D341Med (cell line): Measurements from ENCODE around the gene LRRC59.
"Not testable (repeated sequence)": the region's sequence is repeated elsewhere in the genome, so short reads cannot be mapped to it uniquely, and the experiment has no call there.

Experiments used
- DNase-seq: peaks from one replicate; pipeline ENCODE4 v3.0.0; 2012; ENCODE audit warnings: low spot score

Gene LRRC59

GRCh38 chr17:50424996-50425681 is 27.8 kb upstream of the LRRC59 start:
- DNase-seq: no peak

GRCh38 chr17:50424246-50424995 is 27.1 kb upstream of the LRRC59 start:
- DNase-seq: no peak

GRCh38 chr17:50423553-50424159 is 26.3 kb upstream of the LRRC59 start:
- peak; percentile 33 for DNase-seq

GRCh38 chr17:50422738-50423137 is 25.4 kb upstream of the LRRC59 start:
- no peak for DNase-seq

GRCh38 chr17:50421308-50422051 is 24.2 kb upstream of the LRRC59 start:
- no peak for DNase-seq

- no peak for DNase-seq
Observed at GRCh38 chr17:50420419-50421112, 23.2 kb upstream of the LRRC59 start.

GRCh38 chr17:50419577-50419976 is 22.3 kb upstream of the LRRC59 start:
- not testable (repeated sequence) for DNase-seq

GRCh38 chr17:50414808-50415207 is 17.5 kb upstream of the LRRC59 start:
- DNase-seq: no peak

GRCh38 chr17:50412188-50412732 is 14.9 kb upstream of the LRRC59 start:
- no peak for DNase-seq

- no peak for DNase-seq
Observed at GRCh38 chr17:50407921-50408320, 10.6 kb upstream of the LRRC59 start.

GRCh38 chr17:50406578-50406977 is 9.3 kb upstream of the LRRC59 start:
- DNase-seq: no peak

GRCh38 chr17:50405351-50405750 is 8.0 kb upstream of the LRRC59 start:
- DNase-seq: not testable (repeated sequence)

- not testable (repeated sequence) for DNase-seq
Observed at GRCh38 chr17:50399591-50399990, 2.3 kb upstream of the LRRC59 start.

- DNase-seq: not testable (repeated sequence)
Observed at GRCh38 chr17:50398672-50399071, 1.3 kb upstream of the LRRC59 start.

- peak; percentile 48 for DNase-seq
Observed at GRCh38 chr17:50397919-50398285, 579 bp upstream of the LRRC59 start.

- DNase-seq: peak; percentile 56
Observed at GRCh38 chr17:50396261-50397110, 837 bp downstream of the LRRC59 start.

- DNase-seq: no peak
Observed at GRCh38 chr17:50394711-50395110, 2.6 kb downstream of the LRRC59 start.

- DNase-seq: no peak
Observed at GRCh38 chr17:50393700-50394099, 3.6 kb downstream of the LRRC59 start.

- no peak for DNase-seq
Observed at GRCh38 chr17:50392621-50393020, 4.7 kb downstream of the LRRC59 start.

GRCh38 chr17:50389534-50389933 is 7.8 kb downstream of the LRRC59 start:
- DNase-seq: no peak

GRCh38 chr17:50388728-50389127 is 8.6 kb downstream of the LRRC59 start:
- DNase-seq: no peak
